Right cardiac atrium (tissue), 5 donors: ENCODE data around the gene CDK1. TPM values are rescaled to one million over a fixed set of nuclear protein-coding genes. Genes with fewer than 3 reads are reported as not detected.

ENCODE experiments used
- ATAC-seq, 2 donors: fragments of 200-7000 bp; cut with Tn5 transposase; one replicate each; pipeline versions ENCODE4 v1.8.0 to v1.9.1; 2020; ENCODE audit warnings: moderate library complexity in 2 of 2, mild to moderate bottlenecking in 1 of 2
- DNase-seq, 3 donors: peaks; one replicate each; pipeline ENCODE4 v3.0.0-alpha.2; 2020
- H3K27ac ChIP-seq: one replicate; pipeline ENCODE4 v1.5.1; 2013; ENCODE audit warnings: mild to moderate bottlenecking, low read length, control low read depth, moderate library complexity
- H3K27me3 ChIP-seq: one replicate; pipeline ENCODE4 v1.6.1; 2013; ENCODE audit not compliant: control insufficient read depth, insufficient read depth
- H3K4me1 ChIP-seq: one replicate; pipeline ENCODE4 v1.6.1; 2013; ENCODE audit warnings: low read length; ENCODE audit not compliant: control insufficient read depth, insufficient read depth
- H3K4me3 ChIP-seq: one replicate; pipeline ENCODE4 v1.5.1; 2013; ENCODE audit warnings: low read length, control low read depth
- H3K9me3 ChIP-seq: one replicate; pipeline ENCODE4 v1.6.1; 2013; ENCODE audit warnings: low read length; ENCODE audit not compliant: control insufficient read depth
- WGBS: extraction: QIAGEN DNeasy Blood & Tissue Kit; methylation state at CpG from one replicate; pipeline ENCODE4 v1.1.7; 2013; 5-methylcytosine and 5-hydroxymethylcytosine counted together
- intact Hi-C, 4 donors: fragments of 100-400 bp; cut with DNase I; formaldehyde crosslinking; loops; one replicate each; pipeline versions ENCODE4 v1.11.0 to v1.14.0; 2022 to 2023
- polyA plus RNA-seq: library from polyadenylated mRNA; stranded (reverse); fragments of 200-250 nt; gene quantifications from one replicate; pipeline ENCODE4 v1.2.3, GENCODE V29; 2013
- total RNA-seq, 4 donors: library from RNA; stranded (reverse); fragmentation: NEBNext Ultra II Directional; extraction: Animal tissue kit (Norgen Biotek cat#: 25700); gene quantifications; one replicate each; pipeline ENCODE4 v1.2.1, GENCODE V29; 2021
- donor health status: healthy with polysubstance abuse.
- donor health status: DM: no; HTN: yes; CAD: no.
- donor health status: DM: no; HTN: no; CAD: no.
- donor health status: DM: no; HTN: yes; CAD: no; lungs with severe emphysema.
- donor health status: DM: yes; HTN: yes; CAD: no.

The CDK1 gene
- total and polyA plus RNA-seq, 5 donors, result 0.58 to 4.6 (median 1.6) TPM

DNA sequence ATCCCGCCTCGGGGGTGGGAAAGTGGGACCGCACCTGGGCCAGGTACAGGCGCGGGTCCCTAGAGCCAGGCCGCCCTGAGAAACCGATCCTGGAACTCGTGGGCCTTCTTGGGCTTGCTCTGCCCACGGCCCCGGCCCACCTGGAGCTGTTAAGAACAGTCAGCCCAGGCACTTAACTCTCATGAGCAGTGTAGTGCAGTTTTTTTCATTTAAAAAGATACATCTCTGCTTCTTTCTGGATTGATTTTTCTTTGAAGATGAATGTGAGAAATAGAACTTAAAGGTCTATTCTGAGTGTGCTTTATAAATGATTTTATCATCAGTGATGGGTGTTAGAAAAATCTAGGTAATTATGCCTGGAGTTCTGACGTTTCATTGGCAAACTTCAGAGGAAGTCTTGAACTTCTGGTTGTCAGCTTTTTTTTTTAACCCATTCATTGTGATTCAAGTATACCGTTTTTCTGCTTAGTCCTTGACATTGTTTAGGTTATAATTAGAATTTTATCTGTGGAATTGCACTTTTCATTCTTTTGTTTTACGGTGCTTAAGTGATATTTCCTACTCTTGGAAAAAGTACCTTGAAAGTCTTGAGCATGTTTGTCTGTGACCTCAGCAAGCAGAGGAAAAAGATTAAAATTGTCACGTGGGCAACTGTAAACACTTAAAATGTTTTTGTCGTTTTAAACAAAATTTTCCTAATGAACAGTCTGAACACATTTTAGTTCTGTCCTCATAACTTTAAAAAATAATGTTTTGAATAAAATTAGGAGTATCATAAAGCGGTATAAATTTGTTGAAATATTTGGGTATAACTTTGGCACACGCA, 906 bp downstream of the CDK1 start:
- Histone ChIP-seq H3K4me3 (peak overlapping the region; percentile 82), H3K4me1 (no peaks in the 10 kb centered on the region), H3K9me3 (no peaks in the 10 kb centered on the region), H3K27ac (no peak overlapping the region), H3K27me3 (no peaks in the 10 kb centered on the region)
- ATAC-seq (peak in 1 of 2 donors; percentile 6), DNase-seq (no peak)
- 8% methylated on average over 17 of the region's 17 CpGs for WGBS
- intact Hi-C loops, result no loop called here

DNA sequence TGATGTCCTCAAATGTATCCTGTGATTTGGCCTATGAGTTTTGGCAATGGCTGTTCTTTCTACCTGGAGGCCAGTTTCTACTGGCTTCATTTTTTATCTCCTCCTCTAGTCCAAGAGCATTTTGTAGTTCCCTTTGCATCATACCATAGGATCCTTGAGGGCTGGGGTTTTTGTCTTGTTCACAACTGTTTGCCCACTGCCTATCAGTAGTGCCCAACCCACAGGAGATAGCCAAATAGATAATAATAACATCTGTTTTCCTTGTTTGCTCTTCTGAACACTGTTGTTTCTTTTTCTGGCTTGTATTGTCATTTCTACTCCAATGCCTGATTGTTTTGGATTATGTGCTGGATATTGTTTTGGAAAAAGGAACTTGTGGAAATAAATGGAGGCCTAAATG, 3.4 kb downstream of the CDK1 start:
- DNase-seq (no peak), ATAC-seq (no peak)
- Histone ChIP-seq H3K4me3 (no peak overlapping the region), H3K27ac (no peak overlapping the region), H3K9me3 (no peaks in the 10 kb centered on the region), H3K4me1 (no peaks in the 10 kb centered on the region), H3K27me3 (no peaks in the 10 kb centered on the region)
- intact Hi-C loops, result no loop called here

DNA sequence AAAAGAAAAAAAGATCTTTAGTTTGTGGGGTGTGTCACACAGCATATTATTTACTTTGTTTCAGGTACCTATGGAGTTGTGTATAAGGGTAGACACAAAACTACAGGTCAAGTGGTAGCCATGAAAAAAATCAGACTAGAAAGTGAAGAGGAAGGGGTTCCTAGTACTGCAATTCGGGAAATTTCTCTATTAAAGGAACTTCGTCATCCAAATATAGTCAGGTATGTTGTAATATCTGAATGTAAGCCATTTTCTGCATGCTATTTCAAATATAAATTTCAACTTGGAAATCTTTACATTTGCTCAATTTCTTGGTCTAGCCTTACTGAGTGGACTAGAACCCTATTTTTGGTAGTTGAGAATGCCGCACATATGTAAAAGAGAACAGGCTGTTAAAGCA, 6.4 kb downstream of the CDK1 start:
- H3K27me3 ChIP-seq, result no peaks in the 10 kb centered on the region
- no peak for DNase-seq
- 92% methylated on average over 3 of the region's 3 CpGs for WGBS
- H3K4me1 ChIP-seq, result no peaks in the 10 kb centered on the region
- H3K27ac ChIP-seq, result no peak overlapping the region
- intact Hi-C loops, result no loop called here
- no peak for ATAC-seq
- no peak overlapping the region for H3K4me3 ChIP-seq
- H3K9me3 ChIP-seq, result no peaks in the 10 kb centered on the region

DNA sequence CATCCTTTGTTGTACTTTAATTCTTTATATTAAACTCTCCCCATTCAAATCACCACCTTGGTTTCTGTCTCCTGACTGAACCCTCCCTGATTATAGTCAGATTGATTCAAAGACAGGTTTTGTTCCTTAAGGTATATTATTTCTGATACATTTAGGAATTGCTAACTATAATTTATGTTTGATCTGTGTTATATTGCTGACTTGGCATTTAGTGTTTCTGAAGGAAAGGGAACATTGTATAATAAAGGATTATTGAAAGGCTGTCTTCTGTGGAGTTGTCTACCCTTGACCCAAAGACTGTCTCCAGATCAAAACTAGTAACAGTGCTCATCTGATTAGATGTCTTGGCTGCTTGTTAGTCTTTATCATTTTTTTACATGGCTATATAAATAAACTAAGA, 10.3 kb downstream of the CDK1 start:
- Histone ChIP-seq H3K4me1 (no peaks in the 10 kb centered on the region), H3K27ac (no peak overlapping the region), H3K4me3 (no peak overlapping the region), H3K9me3 (no peaks in the 10 kb centered on the region), H3K27me3 (no peaks in the 10 kb centered on the region)
- intact Hi-C loops, result no loop called here
- DNase-seq (no peak), ATAC-seq (no peak)

DNA sequence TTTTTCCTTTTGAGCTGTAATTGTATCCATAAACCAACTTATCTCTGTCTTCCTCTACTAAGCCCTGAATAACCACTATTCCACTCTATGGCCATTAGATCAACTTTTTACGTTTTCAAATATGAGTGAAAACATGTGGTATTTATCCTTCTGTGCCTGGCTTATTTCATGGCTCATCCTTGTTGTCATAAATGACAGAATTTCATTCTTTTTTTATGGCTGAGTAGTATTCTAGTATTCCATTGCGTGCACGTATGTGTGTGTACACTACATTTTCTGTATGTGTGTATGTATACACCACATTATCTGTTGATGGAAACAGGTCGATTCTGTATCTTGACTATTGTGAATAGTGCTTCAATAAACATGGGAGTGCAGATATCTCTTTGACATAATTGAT, 11.1 kb downstream of the CDK1 start:
- DNase-seq, result no peak
- H3K27ac ChIP-seq, result no peak overlapping the region
- intact Hi-C loops, result no loop called here
- H3K9me3 ChIP-seq, result no peaks in the 10 kb centered on the region
- no peaks in the 10 kb centered on the region for H3K4me1 ChIP-seq
- no peak overlapping the region for H3K4me3 ChIP-seq
- ATAC-seq, result no peak
- no peaks in the 10 kb centered on the region for H3K27me3 ChIP-seq
- WGBS, result 76% methylated on average over 4 of the region's 4 CpGs

DNA sequence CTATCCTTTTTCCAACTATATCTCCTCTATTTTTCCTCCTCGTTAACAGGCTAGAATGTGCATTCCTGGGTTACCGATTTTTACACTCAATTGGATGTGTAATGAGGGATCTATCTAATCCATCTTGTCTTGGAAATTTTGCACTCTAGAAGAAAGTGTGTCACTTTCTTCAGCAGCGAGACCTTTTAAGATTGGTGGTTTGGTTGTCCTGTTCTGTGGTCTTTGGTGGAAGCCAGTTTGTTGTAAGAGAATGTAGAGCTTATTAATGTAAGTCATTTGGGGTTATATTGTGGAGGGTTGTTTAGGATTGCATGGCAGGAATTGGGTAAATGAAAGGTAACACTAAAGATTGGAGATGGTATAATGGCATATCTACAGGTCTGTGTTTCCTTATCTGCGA, 16.7 kb downstream of the CDK1 start:
- no peaks in the 10 kb centered on the region for H3K4me1 ChIP-seq
- H3K9me3 ChIP-seq, result no peaks in the 10 kb centered on the region
- H3K4me3 ChIP-seq, result no peak overlapping the region
- H3K27ac ChIP-seq, result no peak overlapping the region
- no peaks in the 10 kb centered on the region for H3K27me3 ChIP-seq
- DNase-seq (no peak), ATAC-seq (no peak)
- 95% methylated on average over 4 of the region's 4 CpGs for WGBS
- intact Hi-C loops, result no loop called here

DNA sequence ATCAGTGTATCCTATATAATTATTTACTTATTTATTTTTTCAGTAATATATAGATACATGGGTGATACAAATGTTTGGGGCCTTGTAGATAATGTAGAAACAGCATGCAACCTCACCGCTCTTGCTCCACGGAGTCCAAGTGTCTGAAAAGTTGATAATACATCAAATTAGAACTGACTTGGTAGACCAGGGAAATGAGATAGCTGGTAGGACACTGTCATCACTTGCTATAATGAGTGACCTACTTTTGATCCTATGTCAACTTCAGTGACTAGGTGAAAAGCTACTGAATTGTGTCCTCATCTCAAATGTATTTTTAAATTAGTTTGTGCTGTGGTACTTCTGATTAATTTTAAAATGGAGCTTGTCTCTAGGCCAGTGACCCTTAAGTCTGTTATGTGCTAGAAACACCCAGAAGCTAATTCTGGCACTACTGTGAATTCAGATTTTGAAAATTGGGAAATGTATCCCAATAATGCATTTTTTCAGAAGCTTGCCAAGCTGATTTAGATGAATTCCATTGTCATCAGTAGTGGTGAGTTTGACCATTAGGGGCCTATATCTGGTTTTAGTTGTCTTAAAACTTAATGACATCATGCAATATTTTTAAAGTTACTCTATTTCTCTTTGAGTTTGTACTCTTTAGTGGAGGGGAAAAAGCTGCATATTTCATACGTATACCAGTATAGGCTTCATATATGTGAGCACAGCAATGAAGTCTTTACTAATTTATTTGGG, 17.4 kb downstream of the CDK1 start:
- Histone ChIP-seq H3K4me3 (no peak overlapping the region), H3K27me3 (no peaks in the 10 kb centered on the region), H3K27ac (no peak overlapping the region), H3K4me1 (no peaks in the 10 kb centered on the region), H3K9me3 (no peaks in the 10 kb centered on the region)
- DNase-seq, result no peak
- WGBS, result 80% methylated on average over 3 of the region's 3 CpGs
- no peak for ATAC-seq
- intact Hi-C loops, result no loop called here

DNA sequence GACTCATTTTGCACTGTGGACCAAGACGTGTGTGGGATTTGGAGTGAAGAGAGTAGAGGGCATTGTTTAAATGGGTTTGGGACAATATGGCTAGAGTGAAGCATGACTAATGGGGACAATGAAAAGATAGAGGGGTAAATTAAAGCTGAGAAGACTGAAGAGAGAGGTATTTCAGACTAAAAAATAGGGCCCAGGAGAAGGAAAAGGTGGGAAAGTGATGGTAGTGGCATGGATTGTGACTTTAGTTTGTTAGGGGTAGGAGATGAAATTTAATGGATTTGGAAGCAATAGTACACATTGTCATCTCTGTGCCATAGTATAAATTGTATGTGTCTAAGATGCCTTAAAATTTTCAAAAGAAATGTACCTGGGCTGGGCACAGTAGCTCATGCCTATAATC, 18.2 kb downstream of the CDK1 start:
- no peaks in the 10 kb centered on the region for H3K27me3 ChIP-seq
- no peak for ATAC-seq
- no peaks in the 10 kb centered on the region for H3K4me1 ChIP-seq
- no peak for DNase-seq
- intact Hi-C loops, result no loop called here
- no peaks in the 10 kb centered on the region for H3K9me3 ChIP-seq
- no peak overlapping the region for H3K4me3 ChIP-seq
- H3K27ac ChIP-seq, result no peak overlapping the region
- 94% methylated on average over 1 of the region's 1 CpG for WGBS

DNA sequence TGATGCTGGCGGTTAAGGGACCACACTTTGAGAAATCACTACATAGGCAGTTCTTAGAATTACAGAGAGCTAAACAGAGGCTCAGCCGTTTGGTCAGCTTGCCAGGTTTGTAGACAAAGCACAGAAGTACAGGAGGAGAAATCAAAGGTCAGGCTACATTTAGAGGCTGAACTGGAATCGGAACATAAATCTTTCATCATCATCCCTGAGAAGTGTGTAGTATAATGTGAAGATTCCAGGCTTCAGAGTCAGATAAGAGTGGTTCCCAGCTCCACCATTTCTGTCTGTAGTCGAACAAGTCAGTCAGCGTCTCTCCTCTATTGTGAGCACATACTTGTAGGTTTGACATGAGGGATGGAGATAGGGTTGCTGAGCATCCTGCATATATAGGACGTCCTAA, 18.9 kb downstream of the CDK1 start:
- no peak overlapping the region for H3K4me3 ChIP-seq
- DNase-seq, result no peak
- 81% methylated on average over 6 of the region's 6 CpGs for WGBS
- no peaks in the 10 kb centered on the region for H3K4me1 ChIP-seq
- H3K27ac ChIP-seq, result no peak overlapping the region
- intact Hi-C loops, result no loop called here
- H3K9me3 ChIP-seq, result no peaks in the 10 kb centered on the region
- H3K27me3 ChIP-seq, result no peaks in the 10 kb centered on the region
- ATAC-seq, result no peak

DNA sequence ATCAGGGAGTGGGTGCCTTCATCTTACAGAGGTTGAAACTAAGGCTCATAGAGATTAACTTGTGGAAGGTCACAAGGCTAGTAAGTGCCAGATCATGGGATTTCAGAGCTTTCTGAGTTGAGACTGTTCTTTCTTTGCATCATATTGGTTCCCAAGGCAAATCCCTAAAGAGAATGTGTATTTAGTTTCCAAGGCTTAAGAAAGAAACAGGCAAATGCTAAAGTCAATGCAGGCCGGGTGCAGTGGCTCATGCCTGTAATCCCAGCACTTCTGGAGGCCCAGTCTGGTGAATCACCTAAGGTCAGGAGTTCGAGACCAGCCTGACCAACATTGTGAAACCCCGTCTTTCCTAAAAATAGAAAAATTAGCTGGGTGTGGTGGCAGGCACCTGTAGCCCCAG, 19.8 kb downstream of the CDK1 start:
- intact Hi-C loops, result no loop called here
- no peak overlapping the region for H3K4me3 ChIP-seq
- ATAC-seq (no peak), DNase-seq (no peak)
- H3K9me3 ChIP-seq, result no peaks in the 10 kb centered on the region
- H3K27me3 ChIP-seq, result no peaks in the 10 kb centered on the region
- no peaks in the 10 kb centered on the region for H3K4me1 ChIP-seq
- H3K27ac ChIP-seq, result no peak overlapping the region
- WGBS, result 96% methylated on average over 3 of the region's 3 CpGs

DNA sequence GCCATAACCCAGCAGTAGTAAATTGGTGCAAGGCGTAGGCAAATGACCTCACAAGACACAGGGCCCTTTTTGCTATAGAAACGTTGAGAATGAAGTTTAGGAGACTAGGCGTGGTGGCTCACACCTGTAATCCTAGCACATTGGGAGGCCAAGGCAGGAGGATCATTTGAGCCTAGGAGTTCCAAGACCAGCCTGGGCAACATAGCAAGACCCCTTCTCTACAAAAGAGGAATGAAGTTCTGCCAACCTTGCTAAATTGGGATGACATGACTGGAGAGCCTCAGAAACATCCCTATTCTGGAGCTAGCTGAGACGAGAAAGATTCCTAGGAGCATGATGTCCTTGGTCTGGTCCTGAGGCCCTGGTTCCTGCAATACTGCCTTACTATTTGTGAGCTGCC, 20.6 kb downstream of the CDK1 start:
- Histone ChIP-seq H3K27me3 (no peaks in the 10 kb centered on the region), H3K4me3 (no peak overlapping the region), H3K27ac (no peak overlapping the region), H3K4me1 (no peaks in the 10 kb centered on the region), H3K9me3 (no peaks in the 10 kb centered on the region)
- DNase-seq (no peak), ATAC-seq (no peak)
- 95% methylated on average over 4 of the region's 4 CpGs for WGBS
- intact Hi-C loops, result no loop called here
